MV-4-11 (cell line): Measurements from ENCODE around the gene SESN2.
"Not testable (repeated sequence)": the region's sequence is repeated elsewhere in the genome, so short reads cannot be mapped to it uniquely, and the experiment has no call there.

Experiments used
- DNase-seq: peaks from one replicate; lab custom pipeline; 2025; lab: John Stamatoyannopoulos, UW

The SESN2 gene

DNA sequence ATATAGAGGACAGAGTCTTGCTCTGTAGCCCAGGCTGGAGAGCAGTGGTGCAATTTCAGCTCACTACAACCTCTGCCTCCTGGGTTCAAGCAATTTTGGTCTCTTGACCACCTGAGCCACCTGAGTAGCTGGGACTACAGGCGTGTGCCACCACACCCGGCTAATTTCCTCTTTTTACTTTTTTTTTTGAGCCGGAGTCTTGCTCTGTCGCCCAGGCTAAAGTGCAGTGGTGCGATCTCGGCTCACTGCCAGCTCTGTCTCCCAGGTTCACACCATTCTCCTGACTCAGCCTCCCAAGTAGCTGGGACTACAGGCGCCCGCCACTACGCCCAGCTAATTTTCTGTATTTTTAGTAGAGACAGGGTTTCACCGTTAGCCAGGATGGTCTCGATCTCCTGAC, 68.1 kb downstream of the SESN2 start:
- DNase-seq, result not testable (repeated sequence)

DNA sequence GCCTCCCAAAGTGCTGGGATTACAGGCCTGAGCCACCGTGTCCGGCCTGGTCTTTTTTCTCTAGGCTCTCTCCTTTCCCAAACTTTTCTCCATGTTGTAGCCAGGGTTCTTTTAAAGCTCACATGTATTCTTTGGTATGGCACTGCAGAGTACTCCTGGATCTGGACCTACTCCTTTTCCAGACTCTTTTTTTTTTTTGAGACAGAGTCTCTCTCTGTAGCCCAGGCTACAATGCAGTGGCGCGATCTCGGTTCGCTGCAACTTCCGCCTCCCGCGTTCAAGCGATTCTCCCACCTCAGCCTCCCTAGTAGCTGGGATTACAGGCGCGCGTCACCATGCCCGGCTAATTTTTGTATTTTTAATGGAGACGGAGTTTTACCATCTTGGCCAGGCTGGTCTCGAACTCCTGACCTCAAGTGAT, 68.9 kb downstream of the SESN2 start:
- DNase-seq, result no peak

DNA sequence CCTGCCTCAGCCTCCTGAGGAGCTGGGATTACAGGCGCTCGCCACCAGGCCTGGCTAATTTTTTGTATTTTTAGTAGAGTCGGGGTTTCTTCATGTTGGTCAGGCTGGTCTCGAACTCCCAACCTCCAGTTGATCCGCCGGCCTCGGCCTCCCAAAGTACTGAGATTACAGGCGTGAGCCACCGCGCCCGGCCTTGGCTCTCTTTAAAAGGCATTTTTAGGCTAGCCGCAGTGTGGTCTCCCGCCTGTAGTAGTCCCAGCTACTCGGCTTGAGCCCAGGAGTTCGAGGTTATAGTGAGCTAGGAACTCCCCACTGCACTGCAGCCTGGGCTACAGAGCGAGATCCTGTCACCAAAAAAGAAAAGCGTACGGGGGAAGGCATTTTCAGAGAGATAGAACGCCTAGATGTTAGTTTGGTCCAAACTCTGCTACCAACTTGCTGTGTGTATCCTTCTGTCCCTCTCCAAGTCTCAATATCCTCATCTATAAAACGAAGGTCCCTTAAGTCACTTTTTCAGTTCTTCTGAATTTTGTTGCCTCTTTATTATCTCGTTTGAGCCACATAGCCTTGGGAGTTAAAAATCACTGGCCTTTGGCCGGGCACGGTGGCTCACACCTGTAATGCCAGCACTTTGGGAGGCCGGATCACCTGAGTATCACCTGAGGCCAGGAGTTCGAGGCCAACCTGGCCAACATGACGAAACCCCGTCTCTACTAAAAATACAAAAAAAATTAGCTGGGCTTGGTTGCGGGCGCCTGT, 70.3 kb downstream of the SESN2 start:
- DNase-seq, result peak; percentile 26
